Measurements from ENCODE around the gene ISG20. TPM values are rescaled to one million over a fixed set of nuclear protein-coding genes. Genes with fewer than 3 reads are reported as not detected.

Gene ISG20
- total RNA-seq, 2 experiments from 2014 or later, result 310 to 345 TPM

- H3K79me2 ChIP-seq (ENCODE audit: insufficient read depth, low read depth, low read length), result no peaks in the 10 kb centered on the region
- intact Hi-C loops (cut with micrococcal nuclease; ENCODE audit: unreplicated experiment), result no loop called here
- no peaks in the 10 kb centered on the region for H3K36me3 ChIP-seq (ENCODE audit: insufficient read depth, low read length)
- DNase-seq (ENCODE audit: low spot score), result no peak
- no peaks in the 10 kb centered on the region for H4K20me1 ChIP-seq (ENCODE audit: insufficient read depth, low read length)
- no TSS peak for BruUV-seq (replicated peaks)
- no peaks in the 10 kb centered on the region for H3K9me3 ChIP-seq (ENCODE audit: low read length)
- no peak overlapping the region for H3K4me3 ChIP-seq (ENCODE audit: low read depth, low read length, poor library complexity, severe bottlenecking)
- peaks cover 15% of the 10 kb centered on the region for H3K4me1 ChIP-seq (ENCODE audit: insufficient read depth, low read length, poor library complexity, severe bottlenecking)
- TF ChIP-seq EZH2phosphoT487 (IDR thresholded peaks at IDR 0.05; ENCODE audit: borderline replicate concordance, low read depth, low read length) (no peak), CTCF (conservative IDR thresholded peaks at IDR 0.05; ENCODE audit: low read length) (no peak)
- POLR2A ChIA-PET, result interaction anchor here (0.7 kb wide), 2 partner anchors 11 to 54 kb away, joined by 3 read pairs; no protein-coding TSS in a partner anchor
- H3K27ac ChIP-seq (ENCODE audit: low read depth, low read length, poor library complexity, severe bottlenecking), result no peak overlapping the region
- no peak overlapping the region for H3K4me2 ChIP-seq (ENCODE audit: low read length)
- no peak overlapping the region for H2AFZ ChIP-seq (ENCODE audit: low read length)
- no peaks in the 10 kb centered on the region for H3K9me2 ChIP-seq (ENCODE audit: insufficient read depth, low read length)
- CTCF ChIA-PET (ENCODE audit: unreplicated experiment), result interaction anchor here (0.8 kb wide), 1 partner anchor 12 kb away, joined by 3 read pairs; no protein-coding TSS in a partner anchor
Observed at GRCh38 chr15:88609344-88610090, 29.3 kb upstream of the ISG20 start.

- intact Hi-C loops (cut with micrococcal nuclease; ENCODE audit: unreplicated experiment), result no loop called here
- no peak for TF ChIP-seq EZH2phosphoT487 (IDR thresholded peaks at IDR 0.05; ENCODE audit: borderline replicate concordance, low read depth, low read length)
- 0 out of 2 replicates have a peak, but pooled peaks have one; percentile 30 for TF ChIP-seq CTCF (conservative IDR thresholded peaks at IDR 0.05; ENCODE audit: low read length)
- H2AFZ ChIP-seq (ENCODE audit: low read length), result no peak overlapping the region
- POLR2A ChIA-PET, result interaction anchor here (0.9 kb wide), 1 partner anchor 9 kb away, joined by 3 read pairs; no protein-coding TSS in a partner anchor
- DNase-seq (ENCODE audit: low spot score), result peak; percentile 37
- no peaks in the 10 kb centered on the region for H3K9me3 ChIP-seq (ENCODE audit: low read length)
- H4K20me1 ChIP-seq (ENCODE audit: insufficient read depth, low read length), result no peaks in the 10 kb centered on the region
- no TSS peak for BruUV-seq (replicated peaks)
- no peaks in the 10 kb centered on the region for H3K36me3 ChIP-seq (ENCODE audit: insufficient read depth, low read length)
- H3K4me2 ChIP-seq (ENCODE audit: low read length), result peak overlapping the region; percentile 36
- H3K27ac ChIP-seq (ENCODE audit: low read depth, low read length, poor library complexity, severe bottlenecking), result no peak overlapping the region
- H3K79me2 ChIP-seq (ENCODE audit: insufficient read depth, low read depth, low read length), result no peaks in the 10 kb centered on the region
- H3K4me1 ChIP-seq (ENCODE audit: insufficient read depth, low read length, poor library complexity, severe bottlenecking), result peaks cover 20% of the 10 kb centered on the region
- CTCF ChIA-PET (ENCODE audit: unreplicated experiment), result no interaction called here
- no peak overlapping the region for H3K4me3 ChIP-seq (ENCODE audit: low read depth, low read length, poor library complexity, severe bottlenecking)
- H3K9me2 ChIP-seq (ENCODE audit: insufficient read depth, low read length), result no peaks in the 10 kb centered on the region
Observed at GRCh38 chr15:88610701-88611231, 28.1 kb upstream of the ISG20 start.
